Cardiac muscle cell (in vitro differentiated cells and primary cell): ENCODE measurements around the gene TMA7. TPM values are rescaled to one million over a fixed set of nuclear protein-coding genes. Genes with fewer than 3 reads are reported as not detected.
A peak's percentile ranks its signal among the peaks of the same experiment; 100 is the strongest.

Experiments
- DNase-seq, 2 donors: peaks; one replicate each; pipeline versions ENCODE4 v3.0.0 to v3.0.0-alpha.2; 2010 to 2017; ENCODE audit warnings: low read depth in 1 of 2, low spot score in 1 of 2
- H3K27ac ChIP-seq: fragments of 200-600 bp; sonication (generic); 2 replicates; pipeline ENCODE4 v1.5.1; 2016
- H3K27me3 ChIP-seq: fragments of 200-600 bp; sonication (generic); 2 replicates; pipeline ENCODE4 v1.6.0; 2016; ENCODE audit warnings: control low read depth
- H3K36me3 ChIP-seq: fragments of 200-600 bp; sonication (generic); 2 replicates; pipeline ENCODE4 v1.5.1; 2016; ENCODE audit warnings: control low read depth
- H3K4me1 ChIP-seq: fragments of 200-600 bp; sonication (generic); 2 replicates; pipeline ENCODE4 v1.8.1; 2017; ENCODE audit warnings: low read depth, mild to moderate bottlenecking, mixed run types
- H3K4me3 ChIP-seq: fragments of 200-600 bp; sonication (generic); 2 replicates; pipeline ENCODE4 v1.5.1; 2016; ENCODE audit warnings: mild to moderate bottlenecking
- H3K9me3 ChIP-seq: fragments of 200-600 bp; sonication (generic); 2 replicates; pipeline ENCODE4 v1.5.1; 2017; ENCODE audit warnings: low read depth, mild to moderate bottlenecking, control low read depth
- polyA plus RNA-seq: library from polyadenylated mRNA; unstranded; fragments of >200 nt; fragmentation: Nextera tagmentation; extraction: Ambion mirVana; gene quantifications from 2 replicates; pipeline ENCODE4 v1.2.1, GENCODE V29; 2016
- total RNA-seq: library from RNA; depleted of rRNA; stranded (reverse); fragments of >200 nt; gene quantifications from 2 replicates; pipeline ENCODE4 v1.2.3, GENCODE V29; 2016
- TF ChIP-seq, protein P1 (sequence below): IDR thresholded peaks from 2 replicates; pipeline ENCODE4 v1.5.1; 2012; ENCODE audit warnings: low read depth, mild to moderate bottlenecking, low read length

TMA7 gene
- total and polyA plus RNA-seq, 2 experiments from 2014 or later = 172 to 609 TPM

DNA sequence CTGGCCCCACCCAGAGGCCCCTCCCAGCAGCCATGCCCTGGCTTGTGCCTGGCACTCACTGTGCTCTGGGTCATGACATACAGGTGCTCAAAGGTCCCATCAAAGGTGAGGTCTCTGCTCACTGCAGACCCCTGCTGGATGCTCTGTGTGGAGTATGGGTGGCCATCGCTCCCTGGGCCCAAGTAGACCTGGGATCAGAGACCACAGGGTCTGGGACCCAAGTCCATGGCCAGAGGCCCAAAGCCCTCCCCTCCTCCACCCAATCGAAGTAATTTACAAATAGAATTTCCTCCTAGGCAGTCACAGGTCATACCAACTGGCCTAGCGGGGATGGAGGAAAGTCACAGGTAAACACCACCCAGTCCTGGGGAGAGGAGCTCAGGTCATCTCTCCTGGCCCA, 17.8 kb upstream of the TMA7 start:
- H3K27ac ChIP-seq = no peak overlapping the region
- TF ChIP-seq, protein P1, sequence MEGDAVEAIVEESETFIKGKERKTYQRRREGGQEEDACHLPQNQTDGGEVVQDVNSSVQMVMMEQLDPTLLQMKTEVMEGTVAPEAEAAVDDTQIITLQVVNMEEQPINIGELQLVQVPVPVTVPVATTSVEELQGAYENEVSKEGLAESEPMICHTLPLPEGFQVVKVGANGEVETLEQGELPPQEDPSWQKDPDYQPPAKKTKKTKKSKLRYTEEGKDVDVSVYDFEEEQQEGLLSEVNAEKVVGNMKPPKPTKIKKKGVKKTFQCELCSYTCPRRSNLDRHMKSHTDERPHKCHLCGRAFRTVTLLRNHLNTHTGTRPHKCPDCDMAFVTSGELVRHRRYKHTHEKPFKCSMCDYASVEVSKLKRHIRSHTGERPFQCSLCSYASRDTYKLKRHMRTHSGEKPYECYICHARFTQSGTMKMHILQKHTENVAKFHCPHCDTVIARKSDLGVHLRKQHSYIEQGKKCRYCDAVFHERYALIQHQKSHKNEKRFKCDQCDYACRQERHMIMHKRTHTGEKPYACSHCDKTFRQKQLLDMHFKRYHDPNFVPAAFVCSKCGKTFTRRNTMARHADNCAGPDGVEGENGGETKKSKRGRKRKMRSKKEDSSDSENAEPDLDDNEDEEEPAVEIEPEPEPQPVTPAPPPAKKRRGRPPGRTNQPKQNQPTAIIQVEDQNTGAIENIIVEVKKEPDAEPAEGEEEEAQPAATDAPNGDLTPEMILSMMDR = no peak
- H3K4me3 ChIP-seq = no peak overlapping the region
- no peaks in the 10 kb centered on the region for H3K9me3 ChIP-seq
- H3K36me3 ChIP-seq = no peaks in the 10 kb centered on the region
- peaks cover 26% of the 10 kb centered on the region for H3K4me1 ChIP-seq
- no peak for DNase-seq
- no peaks in the 10 kb centered on the region for H3K27me3 ChIP-seq

- no peak overlapping the region for H3K4me3 ChIP-seq
- H3K27ac ChIP-seq = no peak overlapping the region
- no peaks in the 10 kb centered on the region for H3K9me3 ChIP-seq
- no peaks in the 10 kb centered on the region for H3K27me3 ChIP-seq
- peaks cover 30% of the 10 kb centered on the region for H3K4me1 ChIP-seq
- DNase-seq = no peak
- H3K36me3 ChIP-seq = no peaks in the 10 kb centered on the region
- TF ChIP-seq, protein P1 = no peak
Measured at GRCh38 chr3:48422681-48423080, 17.4 kb upstream of the TMA7 start.

- H3K36me3 ChIP-seq = no peaks in the 10 kb centered on the region
- no peak for DNase-seq
Measured at GRCh38 chr3:48423241-48423882, 16.7 kb upstream of the TMA7 start.

GRCh38 chr3:48423883-48424695, 16.0 kb upstream of the TMA7 start:
- TF ChIP-seq, protein P1 = no peak
- DNase-seq = no peak
- no peaks in the 10 kb centered on the region for H3K36me3 ChIP-seq

More at GRCh38 chr3:48423241-48423882, 16.7 kb upstream of the TMA7 start:
- no peaks in the 10 kb centered on the region for H3K27me3 ChIP-seq
- no peaks in the 10 kb centered on the region for H3K9me3 ChIP-seq
- no peak overlapping the region for H3K4me3 ChIP-seq
- peaks cover 30% of the 10 kb centered on the region for H3K4me1 ChIP-seq
- H3K27ac ChIP-seq = no peak overlapping the region
- TF ChIP-seq, protein P1 = no peak

GRCh38 chr3:48425281-48425812, 14.7 kb upstream of the TMA7 start:
- TF ChIP-seq, protein P1 = no peak
- peak; percentile 26 to 46 for DNase-seq
- H3K36me3 ChIP-seq = no peaks in the 10 kb centered on the region
- H3K27me3 ChIP-seq = no peaks in the 10 kb centered on the region
- no peak overlapping the region for H3K4me3 ChIP-seq
- no peaks in the 10 kb centered on the region for H3K9me3 ChIP-seq
- H3K27ac ChIP-seq = peak overlapping the region; percentile 70
- peaks cover 33% of the 10 kb centered on the region for H3K4me1 ChIP-seq

More at GRCh38 chr3:48423883-48424695, 16.0 kb upstream of the TMA7 start:
- Histone ChIP-seq H3K4me3 (no peak overlapping the region), H3K27me3 (no peaks in the 10 kb centered on the region), H3K27ac (no peak overlapping the region), H3K4me1 (peaks cover 30% of the 10 kb centered on the region), H3K9me3 (no peaks in the 10 kb centered on the region)
